IPS-11a (cell line): Measurements from ENCODE around the gene RMND5B.

Experiments
- H3K4me3 ChIP-seq: one replicate; pipeline ENCODE4 v1.5.1; 2013; ENCODE audit warnings: low read depth, low read length, control low read depth

The RMND5B gene

DNA sequence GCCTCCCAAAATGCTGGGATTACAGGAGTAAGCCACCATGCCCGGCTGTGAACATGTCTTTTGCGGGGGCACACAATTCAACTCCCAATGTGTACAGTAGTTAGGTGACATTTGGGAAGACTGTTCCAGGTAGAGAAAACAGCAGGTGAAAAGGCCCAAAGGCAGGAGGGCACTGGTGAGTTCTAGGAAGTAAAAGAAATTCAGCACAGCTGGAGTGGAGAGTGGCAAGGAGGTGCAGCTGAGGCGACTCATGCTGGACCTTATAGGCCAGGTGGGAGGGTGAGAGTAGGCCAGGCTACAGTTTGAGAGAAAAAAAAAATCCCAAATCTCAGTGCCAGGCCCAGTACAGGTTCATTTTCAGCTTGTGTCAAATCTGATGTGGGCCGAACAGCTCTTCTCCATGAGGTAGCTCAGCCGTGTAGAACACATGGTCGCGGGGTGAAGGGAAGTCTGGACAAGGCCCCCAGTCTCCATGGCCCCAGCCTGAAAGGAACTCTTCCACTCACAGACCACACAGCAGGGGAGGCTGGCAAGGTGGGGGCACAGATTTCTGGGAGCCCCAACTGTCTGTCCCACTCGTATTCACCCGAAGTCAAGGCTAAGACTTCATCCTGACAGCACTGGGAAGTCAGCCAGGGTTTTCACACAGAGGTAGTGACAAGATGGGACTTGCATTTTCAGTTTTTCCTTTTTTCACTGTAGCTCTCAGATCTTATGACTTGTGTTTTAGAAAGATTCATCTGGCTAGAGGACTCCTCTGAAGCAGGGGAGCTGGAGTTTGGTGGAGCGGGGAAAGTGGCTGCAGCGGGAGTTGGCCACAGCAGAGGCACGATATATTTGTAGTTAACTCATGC lies 69.0 kb downstream of the RMND5B start:
- no peak overlapping the region for H3K4me3 ChIP-seq
